Measurements from ENCODE around the gene PBX4.
"Not testable (repeated sequence)": the region's sequence is repeated elsewhere in the genome, so short reads cannot be mapped to it uniquely, and the experiment has no call there.

PBX4 gene

DNA sequence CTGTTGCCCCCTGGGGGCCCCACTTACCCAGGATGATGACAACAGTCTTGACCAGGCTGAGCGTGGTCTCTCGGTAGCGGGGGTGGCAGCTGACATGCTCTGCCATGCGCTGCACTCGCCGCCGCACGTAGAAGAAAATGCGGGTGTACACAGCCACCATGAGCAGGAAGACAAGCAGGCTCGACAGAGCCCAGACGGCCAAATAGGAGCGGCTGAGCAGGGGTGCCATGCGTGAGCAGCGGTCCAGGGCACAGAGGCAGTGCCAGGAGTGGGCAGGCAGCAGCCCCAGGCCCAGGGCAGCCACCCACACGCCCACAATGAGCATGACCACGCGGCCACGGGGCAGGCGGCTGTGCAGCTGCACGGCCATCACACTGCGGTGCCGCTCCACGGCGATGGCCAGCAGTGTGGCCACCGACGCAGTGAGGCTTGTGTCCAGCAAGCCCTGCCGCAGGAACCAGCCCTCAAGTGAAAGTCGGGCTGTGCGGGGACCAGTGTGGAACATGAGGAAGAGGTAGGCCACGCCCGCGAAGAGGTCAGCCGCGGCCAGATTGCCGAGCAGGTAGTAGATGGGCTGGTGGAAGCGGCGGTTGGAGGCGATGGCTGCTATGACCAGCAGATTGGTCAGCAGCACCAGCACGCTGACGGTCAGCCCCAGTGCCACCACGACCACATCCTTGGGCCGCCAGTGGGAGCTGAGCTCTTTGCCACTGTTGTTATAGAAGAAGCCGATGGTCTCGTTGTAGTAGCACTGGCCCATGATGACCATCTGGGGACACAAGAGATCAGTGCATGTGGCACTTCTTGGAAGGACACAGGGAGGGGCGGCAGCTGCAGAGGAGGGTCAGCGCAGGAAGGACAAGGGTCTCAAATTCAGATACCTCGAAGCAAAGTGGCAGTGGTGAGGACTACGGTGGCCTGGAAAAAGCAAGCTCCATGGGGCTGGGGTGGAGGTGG lies 8.3 kb upstream of the PBX4 start:
- no peak for DNase-seq (ENCODE audit: low read depth)

DNA sequence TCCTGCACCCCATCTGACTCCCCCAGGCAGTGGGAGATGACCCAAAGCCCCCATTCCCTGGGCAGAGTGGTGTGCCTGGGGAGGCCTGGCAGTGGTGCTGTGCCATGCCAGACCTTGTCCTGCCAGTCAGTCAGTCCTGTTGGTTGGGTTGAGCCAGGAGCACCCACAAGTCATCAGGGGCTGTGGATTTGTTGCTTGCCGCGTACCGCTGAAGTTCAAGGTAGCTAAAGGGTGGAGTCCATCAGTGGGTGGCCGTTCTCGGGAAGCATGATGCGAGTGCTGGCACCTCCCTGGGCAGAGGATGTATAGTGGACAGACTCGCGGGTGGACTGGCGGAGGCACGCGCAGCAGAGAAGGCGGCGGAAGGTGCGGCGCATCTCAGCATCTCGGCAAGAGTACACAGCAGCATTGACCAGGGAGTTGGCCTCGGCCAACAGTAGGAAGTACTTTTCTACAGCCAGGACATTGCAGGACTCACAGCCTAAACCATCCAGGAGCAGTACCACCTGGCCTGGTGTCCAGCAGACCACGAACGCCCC lies 5.6 kb upstream of the PBX4 start:
- no peak for DNase-seq (ENCODE audit: low read depth)

DNA sequence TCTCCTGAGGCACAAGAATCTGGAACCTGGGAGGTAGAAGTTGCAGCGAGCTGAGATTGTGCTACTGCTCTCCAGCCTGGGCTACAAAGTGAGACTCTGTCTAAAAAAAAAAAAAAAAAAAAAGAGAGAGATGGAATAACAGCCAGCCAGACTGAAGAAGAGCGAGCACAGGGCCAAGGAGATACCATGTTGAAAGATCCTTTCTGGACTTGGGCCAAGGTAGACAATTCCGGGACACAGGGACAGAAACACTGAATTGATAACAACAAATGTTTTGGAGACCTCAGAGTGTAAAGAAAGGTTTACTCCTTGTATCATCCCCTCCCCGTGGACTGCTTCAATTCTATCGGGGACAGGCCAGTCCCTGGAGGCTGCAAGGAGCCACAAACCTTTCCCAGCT lies 4.9 kb upstream of the PBX4 start:
- DNase-seq (ENCODE audit: low read depth), result no peak

DNA sequence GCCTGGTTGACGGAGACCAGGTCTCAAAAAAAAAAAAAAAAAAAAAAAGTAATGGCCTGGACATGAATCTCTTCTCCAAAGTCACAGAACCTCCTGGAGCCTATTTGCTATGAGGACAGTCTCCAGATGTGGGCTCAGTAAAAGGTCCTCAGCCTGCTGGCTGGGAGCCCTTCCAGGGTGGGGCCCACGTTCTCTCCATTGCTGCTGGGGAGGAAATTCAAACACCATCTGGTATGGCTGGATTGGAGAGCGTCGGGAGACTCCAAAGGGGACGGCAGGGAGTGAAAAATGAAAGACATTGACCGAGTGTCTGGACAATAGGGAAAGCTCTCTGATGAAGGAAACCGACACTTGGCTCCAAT lies 1.3 kb upstream of the PBX4 start:
- no peak for DNase-seq (ENCODE audit: low read depth)

DNA sequence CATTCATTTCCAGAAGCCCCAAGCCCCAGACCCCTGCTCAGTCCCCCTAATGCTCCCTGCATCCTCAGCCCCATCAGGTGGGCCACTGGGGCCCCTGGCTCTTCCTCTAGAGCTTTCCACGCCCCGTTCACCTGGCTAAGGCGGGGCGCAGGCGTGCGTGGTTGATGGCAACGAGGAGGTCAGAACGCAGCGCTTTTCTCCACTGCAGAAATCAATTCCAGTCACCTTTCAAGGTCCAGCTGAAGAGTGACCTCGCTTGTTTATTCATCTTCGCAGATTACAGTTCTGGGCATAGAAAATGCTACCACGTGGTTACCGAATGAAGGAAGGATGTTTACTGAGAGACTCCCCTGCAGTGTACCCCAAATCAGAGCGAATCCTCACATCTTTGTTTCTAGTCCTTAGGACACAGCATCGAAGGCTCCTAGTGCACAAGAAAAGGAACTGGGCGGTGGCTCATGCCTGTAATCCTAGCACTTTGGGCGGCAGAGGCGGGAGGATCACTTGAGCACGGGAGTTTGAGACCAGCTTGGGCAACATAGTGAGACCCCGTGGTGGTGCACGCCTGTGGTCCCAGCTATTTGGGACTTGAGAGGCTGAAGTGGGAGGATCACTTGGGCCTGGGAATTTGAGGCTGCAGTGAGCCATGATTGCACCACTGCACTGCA lies 828 bp upstream of the PBX4 start:
- no peak for DNase-seq (ENCODE audit: low read depth)

DNA sequence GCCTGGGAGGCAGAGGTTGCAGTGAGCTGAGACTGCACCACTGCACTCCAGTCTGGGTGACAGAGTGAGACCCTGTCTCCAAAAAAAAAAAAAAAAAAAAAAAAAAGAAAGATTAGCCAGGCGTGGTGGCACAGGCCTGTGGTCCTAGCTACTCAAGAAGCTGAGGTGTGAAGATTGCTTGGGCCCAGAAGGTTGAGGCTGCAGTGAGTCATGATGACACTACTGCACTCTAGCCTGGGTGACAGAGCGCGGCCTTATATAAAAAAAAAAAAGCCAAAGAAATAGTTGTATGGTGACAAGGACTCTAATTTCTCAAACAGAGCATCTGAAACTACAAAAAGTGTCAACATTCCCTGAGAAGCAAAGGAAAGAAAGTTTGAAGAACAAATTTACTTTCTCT lies 3.4 kb downstream of the PBX4 start:
- DNase-seq (ENCODE audit: low read depth), result no peak

DNA sequence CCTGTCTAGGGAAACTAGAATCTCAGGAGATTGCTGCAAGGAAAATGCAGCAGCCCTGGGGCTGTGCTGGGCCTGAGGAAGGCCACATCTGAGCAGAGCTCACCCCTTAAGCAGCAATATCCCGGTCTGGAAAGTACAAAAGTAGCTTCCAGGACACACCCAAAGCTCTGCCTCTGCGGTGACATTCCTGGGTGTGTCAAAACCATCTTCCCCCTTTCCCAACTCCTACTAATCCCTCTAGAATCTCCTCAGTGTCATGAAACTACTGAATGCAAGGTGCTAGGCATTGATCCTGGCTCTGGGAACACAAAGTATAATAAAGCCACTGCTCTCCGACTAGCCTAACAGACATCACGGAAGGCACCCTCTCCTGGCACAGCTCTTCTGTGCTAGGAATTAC lies 5.0 kb downstream of the PBX4 start:
- no peak for DNase-seq (ENCODE audit: low read depth)

DNA sequence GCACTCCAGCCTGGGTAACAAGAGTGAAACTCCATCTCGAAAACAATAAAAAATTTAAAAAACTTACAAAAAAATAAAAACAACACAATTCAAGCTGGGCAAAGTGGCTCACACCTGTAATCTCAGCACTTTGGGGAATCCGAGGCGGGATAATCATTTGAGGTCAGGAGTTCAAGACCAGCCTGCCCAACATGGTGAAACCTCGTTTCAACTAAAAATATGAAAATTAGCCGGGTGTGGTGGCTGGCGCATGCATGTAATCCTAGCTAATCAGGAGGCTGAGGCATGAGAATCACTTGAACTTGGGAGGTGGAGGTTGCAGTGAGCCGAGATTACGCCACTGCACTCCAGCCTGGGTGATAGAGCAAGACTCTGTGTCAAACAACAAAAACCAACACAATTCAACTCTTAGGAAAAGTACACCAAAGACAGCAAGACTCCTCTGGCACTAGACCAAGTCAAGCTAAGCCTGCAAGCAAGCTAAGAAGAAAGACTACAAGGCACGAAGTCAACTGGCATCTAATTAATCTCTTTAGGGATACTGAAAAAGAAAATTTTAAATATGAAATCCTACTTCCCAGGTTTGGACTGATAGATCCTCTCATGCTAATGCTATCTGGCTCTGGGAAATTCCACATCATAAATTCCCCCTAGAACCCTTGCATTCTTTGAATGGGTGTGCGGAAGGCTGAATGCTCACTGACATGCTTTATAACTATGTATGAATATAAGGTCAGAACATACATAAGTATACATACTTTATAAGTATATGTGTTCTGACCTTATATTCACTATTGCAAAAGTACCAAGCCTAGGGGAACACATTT lies 7.9 kb downstream of the PBX4 start:
- DNase-seq (ENCODE audit: low read depth), result no peak

DNA sequence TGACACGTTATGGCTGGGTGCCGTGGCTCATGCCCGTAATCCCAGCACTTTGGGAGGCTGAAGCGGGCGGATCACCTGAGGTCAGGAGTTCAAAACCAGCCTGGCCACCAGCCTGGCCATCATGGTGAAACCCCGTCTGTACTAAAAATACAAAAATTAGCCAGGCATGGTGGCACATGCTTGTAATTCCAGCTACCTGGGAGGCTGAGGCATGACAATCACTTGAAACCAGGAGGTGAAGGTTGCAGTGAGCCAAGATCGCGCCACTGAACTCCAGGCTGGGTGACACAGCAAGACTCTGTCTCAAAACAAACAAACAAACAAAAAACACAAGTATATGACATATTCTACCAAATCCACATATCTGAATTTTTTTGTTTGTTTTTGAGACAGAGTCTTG lies 11.8 kb downstream of the PBX4 start:
- not testable (repeated sequence) for DNase-seq (ENCODE audit: low read depth)

DNA sequence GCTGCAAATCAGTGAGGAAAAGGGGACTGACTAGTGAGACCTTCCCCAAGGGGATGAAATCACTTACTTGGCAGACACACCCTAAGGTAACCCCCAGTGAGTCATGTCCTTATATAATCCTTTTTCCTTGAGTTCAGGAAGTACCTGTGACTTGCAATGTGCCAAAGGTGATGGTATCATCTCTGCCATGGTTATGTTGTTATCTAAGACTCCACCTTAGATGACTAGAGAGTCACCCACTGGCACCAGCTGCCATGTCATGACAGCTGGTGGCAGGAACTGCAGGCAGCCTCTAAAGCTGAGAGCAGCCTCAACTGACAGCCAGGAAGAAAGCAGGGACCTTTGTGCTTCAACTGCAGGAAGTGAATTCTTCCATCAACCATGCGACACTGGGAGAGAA lies 12.5 kb downstream of the PBX4 start:
- no peak for DNase-seq (ENCODE audit: low read depth)

DNA sequence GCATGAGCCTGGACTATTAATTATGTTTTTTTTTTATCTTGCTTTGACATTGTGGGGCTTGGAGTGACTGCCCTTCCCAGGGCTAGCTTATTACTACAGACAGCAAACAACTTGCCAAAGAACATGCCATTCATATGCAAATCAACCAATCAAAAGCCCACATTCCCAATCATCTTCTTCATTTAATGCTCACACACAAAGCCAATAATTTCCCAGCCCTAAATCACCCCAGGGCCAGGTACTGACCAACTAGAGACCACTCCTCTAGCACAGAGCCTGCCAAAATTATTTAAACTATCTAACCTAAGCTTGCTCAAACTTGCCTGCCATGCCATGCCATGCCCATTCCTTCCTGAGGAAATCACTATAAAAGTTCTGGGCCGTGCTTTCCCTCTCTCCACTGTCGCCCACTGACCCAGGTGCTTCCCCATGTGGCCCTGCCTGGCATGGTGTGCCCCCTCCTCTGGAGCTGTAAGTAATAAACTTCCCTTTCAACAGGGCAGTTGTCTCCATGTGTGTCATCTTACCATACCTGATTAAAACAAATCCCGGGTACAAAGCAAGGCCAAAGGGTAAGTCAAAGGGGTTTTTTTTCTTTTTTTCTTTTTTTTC lies 15.7 kb downstream of the PBX4 start:
- DNase-seq (ENCODE audit: low read depth), result no peak

DNA sequence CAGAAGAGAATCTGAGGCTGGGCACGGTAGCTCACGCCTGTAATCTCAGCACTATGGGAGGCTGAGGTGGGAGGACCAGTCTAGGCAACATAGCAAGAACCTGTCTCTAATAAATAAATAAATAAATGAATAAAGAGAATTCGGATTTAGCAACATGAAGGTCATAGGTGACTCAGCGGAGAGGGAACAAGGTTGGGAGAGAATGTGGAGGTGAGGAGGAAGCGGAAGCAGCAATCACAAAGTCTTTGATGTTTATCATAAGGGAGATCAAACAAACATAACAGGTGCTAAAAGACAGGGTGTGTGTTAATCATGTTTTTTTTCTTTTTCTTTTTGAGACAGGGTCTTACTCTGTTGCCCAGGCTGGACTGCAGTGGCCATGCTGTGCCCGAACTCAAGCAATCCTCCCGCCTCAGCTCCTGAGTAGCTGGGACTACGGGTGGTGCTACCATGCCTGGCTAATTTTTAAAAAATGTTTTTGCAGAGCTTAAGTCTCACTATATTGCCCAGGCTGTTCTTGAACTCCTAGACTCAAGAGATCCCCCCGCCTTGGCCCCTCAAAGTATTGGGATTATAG lies 16.3 kb downstream of the PBX4 start:
- no peak for DNase-seq (ENCODE audit: low read depth)

DNA sequence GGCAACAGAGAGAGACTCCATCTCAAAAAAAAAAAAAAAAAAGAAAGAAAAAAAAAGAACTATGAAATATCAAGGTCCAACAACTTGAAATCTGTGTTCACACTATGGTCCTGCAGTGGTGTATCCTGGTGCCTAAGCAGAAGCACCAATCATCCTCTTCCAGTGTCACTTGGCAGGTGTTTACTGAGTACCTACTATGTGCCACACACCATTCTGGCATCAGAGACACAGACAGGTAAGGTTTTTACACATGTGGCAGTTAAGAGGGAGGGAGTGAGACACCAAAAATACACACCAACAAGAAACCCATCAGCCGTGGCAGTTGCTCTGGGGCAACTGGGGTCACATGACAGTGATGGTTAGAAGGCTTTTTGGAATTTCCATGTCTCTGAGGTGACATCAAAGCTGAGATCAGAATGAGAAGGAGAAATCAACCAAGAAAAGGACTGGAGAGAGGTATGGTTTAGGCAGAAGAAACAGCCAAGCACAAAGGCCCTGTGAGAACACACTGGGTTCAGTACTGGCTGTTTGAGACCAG lies 17.6 kb downstream of the PBX4 start:
- no peak for DNase-seq (ENCODE audit: low read depth)

DNA sequence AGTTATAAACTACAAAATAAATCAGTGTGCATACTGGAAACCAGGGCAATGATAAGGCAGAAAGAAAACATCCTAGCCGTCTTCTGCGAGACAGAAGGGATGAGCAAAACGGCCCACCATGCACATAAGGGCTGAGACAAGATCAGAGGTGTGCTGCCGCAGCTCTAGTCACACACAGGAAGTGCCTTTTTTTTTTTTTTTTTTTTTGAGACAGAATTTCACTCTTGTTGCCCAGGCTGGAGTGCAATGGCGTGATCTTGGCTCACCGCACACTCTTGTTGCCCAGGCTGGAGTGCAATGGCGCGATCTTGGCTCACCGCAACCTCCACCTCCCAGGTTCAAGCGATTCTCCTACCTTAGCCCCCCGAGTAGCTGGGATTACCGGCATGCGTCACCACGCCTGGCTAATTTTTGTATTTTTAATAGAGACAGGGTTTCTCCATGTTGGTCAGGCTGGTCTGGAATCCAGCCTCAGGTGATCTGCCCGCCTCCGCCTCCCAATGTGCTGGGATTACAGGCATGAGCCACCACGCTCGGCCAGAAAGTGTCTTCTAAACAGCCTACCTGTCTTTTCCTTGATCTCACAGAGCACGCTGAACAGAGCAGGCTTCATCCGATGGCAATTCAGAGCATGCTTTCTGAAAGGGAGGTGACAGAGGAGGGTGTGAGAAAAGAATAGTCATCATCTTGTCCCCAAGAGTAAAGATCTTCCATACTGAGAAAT lies 19.6 kb downstream of the PBX4 start:
- DNase-seq (ENCODE audit: low read depth), result not testable (repeated sequence)

DNA sequence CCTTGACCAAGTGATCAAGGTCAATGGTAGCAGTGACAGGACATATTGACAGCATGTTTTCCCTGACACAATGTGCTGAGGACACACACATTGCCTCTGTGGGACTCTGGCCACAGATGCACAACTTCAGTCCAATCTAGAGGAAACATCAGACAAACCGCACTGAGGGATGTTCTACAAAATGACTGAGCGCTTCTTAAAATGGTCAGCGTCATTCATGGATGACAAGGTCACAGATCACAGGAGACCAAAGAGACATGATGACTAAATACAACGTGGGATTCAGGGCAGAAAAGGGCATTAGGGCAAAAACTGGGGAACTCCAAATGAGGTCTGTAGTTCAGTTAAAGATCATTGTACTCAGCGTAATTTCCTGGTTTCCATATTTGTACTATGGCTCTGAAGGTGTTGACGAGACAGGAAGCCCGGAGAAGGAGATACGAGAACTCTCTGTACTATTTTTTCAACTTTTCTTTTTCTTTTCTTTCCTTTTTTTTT lies 20.6 kb downstream of the PBX4 start:
- no peak for DNase-seq (ENCODE audit: low read depth)

DNA sequence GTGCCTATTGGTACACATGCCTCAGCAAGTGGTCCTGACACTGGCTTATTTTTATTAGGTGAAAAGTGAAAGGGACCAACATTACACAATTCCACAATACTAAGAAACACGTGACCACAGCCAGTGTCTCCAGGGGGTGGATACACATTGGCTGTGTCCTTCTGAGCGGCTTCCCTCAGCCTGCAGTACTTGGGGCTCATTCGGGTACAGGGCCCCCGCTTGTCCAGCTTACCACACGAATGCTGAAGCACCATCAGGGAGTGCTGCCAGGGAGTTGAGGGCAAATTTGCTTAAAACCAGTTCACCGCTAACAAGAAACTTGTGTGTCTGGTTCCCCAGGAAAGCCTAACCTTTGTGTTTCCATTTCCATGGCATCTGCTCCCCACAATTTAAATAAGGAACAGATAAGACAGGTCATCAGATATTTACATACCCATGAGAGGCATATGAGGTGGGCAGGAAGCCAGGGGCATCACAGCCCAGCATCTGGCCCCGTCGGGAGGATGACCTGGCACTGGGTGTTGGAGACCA lies 23.3 kb downstream of the PBX4 start:
- no peak for DNase-seq (ENCODE audit: low read depth)

DNA sequence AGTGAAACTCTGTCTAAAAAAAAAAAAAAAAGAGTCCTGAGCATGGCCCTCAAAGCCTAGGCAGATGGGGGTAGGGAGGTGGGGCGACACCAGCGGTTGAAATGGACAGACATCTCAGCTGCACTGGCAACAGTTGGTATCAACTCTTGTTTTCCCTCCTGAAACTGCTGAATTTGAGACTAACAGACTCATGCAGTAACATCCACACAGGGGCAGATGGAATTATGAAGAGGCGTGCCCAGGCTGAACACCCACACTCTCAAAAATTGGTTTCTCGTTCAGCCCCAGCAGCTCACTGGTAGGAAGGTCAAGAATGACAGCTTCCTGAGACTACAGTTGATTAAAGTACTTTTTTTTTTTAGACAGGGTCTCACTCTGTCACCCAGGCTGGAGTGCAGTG lies 24.1 kb downstream of the PBX4 start:
- no peak for DNase-seq (ENCODE audit: low read depth)

DNA sequence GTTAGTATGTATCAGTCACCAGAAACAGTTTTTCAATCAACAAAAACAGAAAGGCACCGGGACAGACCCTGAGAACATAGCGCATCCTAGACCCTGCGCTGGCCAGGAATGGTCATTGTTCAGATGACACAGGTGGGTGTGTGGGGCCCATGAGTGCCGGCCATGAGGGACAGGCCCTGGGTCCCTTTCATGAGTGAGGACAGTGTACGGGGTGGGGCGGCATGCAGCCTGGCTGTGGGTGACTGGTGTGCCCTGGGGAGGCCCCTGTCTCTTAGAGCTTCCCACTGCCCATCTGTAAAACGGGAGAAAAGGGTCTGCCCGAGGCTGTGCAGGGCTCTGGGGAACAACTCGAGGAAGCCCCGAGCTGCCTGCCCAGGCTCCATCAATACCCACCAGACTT lies 25.8 kb downstream of the PBX4 start:
- DNase-seq (ENCODE audit: low read depth), result no peak

DNA sequence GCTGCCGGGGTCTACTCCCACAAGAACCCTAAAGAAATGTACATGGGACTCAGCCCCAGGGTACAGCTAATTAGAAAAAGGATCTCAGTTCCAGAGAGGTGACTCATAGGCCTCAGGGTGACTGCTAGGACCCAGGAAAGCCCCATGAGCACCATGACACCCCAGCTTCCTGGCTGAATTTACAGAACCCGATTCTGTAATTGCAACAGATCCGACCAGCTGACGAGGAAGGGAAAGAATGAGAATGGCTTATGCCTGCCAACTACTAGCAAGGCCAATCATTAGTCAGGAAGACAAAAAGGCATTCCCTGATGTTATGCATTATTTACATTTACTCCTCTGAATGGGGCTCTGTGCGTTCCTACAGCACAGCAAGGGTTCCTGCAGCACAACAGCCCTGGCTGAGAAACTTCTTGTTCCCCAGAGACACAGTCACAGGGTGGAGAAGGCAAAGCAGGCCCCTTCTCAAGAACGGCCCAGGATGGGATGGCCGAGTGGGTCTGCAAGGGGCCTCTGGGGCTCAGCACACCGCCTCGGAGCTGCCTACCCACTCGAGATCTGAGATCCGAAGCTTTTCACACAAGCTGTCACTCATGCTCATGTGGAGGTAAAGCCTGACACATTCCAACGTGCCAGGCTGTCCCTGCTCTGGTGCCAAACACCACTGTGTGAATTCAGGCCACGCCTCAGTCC lies 27.2 kb downstream of the PBX4 start:
- DNase-seq (ENCODE audit: low read depth), result peak; percentile 95

DNA sequence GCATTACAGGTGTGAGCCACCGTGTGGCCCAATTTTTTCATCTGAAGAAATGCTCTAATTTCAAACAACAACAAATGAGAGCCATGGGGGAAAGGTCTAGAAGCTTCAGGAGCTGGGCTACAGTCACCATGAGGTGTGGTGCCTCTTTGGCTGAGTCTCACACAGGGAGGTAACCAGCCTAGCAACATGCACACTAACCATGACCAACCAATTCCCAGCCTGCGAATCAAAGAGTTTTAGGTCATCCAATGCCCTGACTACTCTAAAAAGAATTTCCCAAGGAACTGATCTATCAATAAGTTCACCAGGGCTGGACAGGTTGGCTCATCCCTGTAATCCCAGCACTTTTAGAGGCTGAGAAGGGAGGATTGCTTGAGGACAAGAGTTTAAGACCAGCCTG lies 29.9 kb downstream of the PBX4 start:
- DNase-seq (ENCODE audit: low read depth), result no peak
